ENCODE measurements around the gene PPP1R9B. TPM values are rescaled to one million over a fixed set of nuclear protein-coding genes. Genes with fewer than 3 reads are reported as not detected.

PPP1R9B gene
- total RNA-seq, 4 donors from 2014 or later = 23.3 to 38.1 (median 30.8) TPM

GRCh38 chr17:50151937-50152547 lies 1.6 kb upstream of the PPP1R9B start:
- peak; percentile 70 for ATAC-seq
- Histone ChIP-seq H3K36me3 (no peaks in the 10 kb centered on the region), H3K9me3 (no peaks in the 10 kb centered on the region), H3K4me1 (peaks cover 0 to 80% (median 40%) of the 10 kb centered on the region in 3 donors), H3K4me3 (peak overlapping the region; percentile 47 to 89), H3K27me3 (no peaks in the 10 kb centered on the region), H3K27ac (peak overlapping the region; percentile 66 to 97 (median 93))
- 0% methylated on average over 1 to 3 of the region's 12 CpGs for WGBS, 2 donors (ENCODE audit: low coverage in 1 of 2)
- TF ChIP-seq EP300 (IDR thresholded peaks at IDR 0.05) (no peak), POLR2A (IDR thresholded peaks at IDR 0.05) (no peak), POLR2AphosphoS5 (IDR thresholded peaks at IDR 0.05) (no peak), CTCF (IDR thresholded peaks at IDR 0.05) (no peak)

GRCh38 chr17:50151041-50151936 lies 812 bp upstream of the PPP1R9B start:
- peak overlapping the region; percentile 47 to 89 for H3K4me3 ChIP-seq
- H3K27me3 ChIP-seq = no peaks in the 10 kb centered on the region
- peak; percentile 7 for TF ChIP-seq POLR2AphosphoS5 (IDR thresholded peaks at IDR 0.05)
- peak in 3 of 4 experiments; percentile 72 to 84 (median 76) for TF ChIP-seq CTCF (IDR thresholded peaks at IDR 0.05)
- TF ChIP-seq EP300 (IDR thresholded peaks at IDR 0.05) = no peak
- peak; percentile 6 to 13 for TF ChIP-seq POLR2A (IDR thresholded peaks at IDR 0.05)
- WGBS, 2 donors (ENCODE audit: low coverage in 1 of 2) = 0 to 2% methylated on average over 7 to 13 of the region's 40 CpGs
- H3K36me3 ChIP-seq = no peaks in the 10 kb centered on the region
- H3K9me3 ChIP-seq = no peaks in the 10 kb centered on the region
- peak; percentile 80 for ATAC-seq
- H3K4me1 ChIP-seq = peaks cover 0 to 88% (median 48%) of the 10 kb centered on the region in 3 donors
- H3K27ac ChIP-seq = peak overlapping the region; percentile 66 to 97 (median 93)

GRCh38 chr17:50149417-50150353 lies 792 bp downstream of the PPP1R9B start:
- peak overlapping the region; percentile 47 to 89 for H3K4me3 ChIP-seq
- H3K27ac ChIP-seq = peak overlapping the region; percentile 59 to 97 (median 93)
- H3K4me1 ChIP-seq = peaks cover 0 to 89% (median 56%) of the 10 kb centered on the region in 3 donors
- no peaks in the 10 kb centered on the region for H3K27me3 ChIP-seq
- peak; percentile 7 for ATAC-seq
- 0% methylated on average over 2 of the region's 123 CpGs; no CpG with 5 or more reads in 1 of the 2 donors for WGBS, 2 donors (ENCODE audit: low coverage in 1 of 2)
- TF ChIP-seq POLR2A (IDR thresholded peaks at IDR 0.05) (peak; percentile 10 to 22), POLR2AphosphoS5 (IDR thresholded peaks at IDR 0.05) (no peak), EP300 (IDR thresholded peaks at IDR 0.05) (no peak), CTCF (IDR thresholded peaks at IDR 0.05) (peak in 3 of 4 experiments; percentile 25 to 41 (median 35))
- H3K36me3 ChIP-seq = peaks cover 0 to 9% of the 10 kb centered on the region in 2 donors
- no peaks in the 10 kb centered on the region for H3K9me3 ChIP-seq

- peaks cover 0 to 88% (median 50%) of the 10 kb centered on the region in 3 donors for H3K4me1 ChIP-seq
- no peak for ATAC-seq
- TF ChIP-seq EP300 (IDR thresholded peaks at IDR 0.05) (no peak), POLR2AphosphoS5 (IDR thresholded peaks at IDR 0.05) (no peak), POLR2A (IDR thresholded peaks at IDR 0.05) (no peak), CTCF (IDR thresholded peaks at IDR 0.05) (no peak)
- peak overlapping the region; percentile 48 to 97 (median 93) for H3K27ac ChIP-seq
- no peaks in the 10 kb centered on the region for H3K27me3 ChIP-seq
- no peaks in the 10 kb centered on the region for H3K9me3 ChIP-seq
- peak overlapping the region; percentile 47 to 89 for H3K4me3 ChIP-seq
- H3K36me3 ChIP-seq = peaks cover 0 to 15% of the 10 kb centered on the region in 2 donors
- 0% methylated on average over 5 of the region's 30 CpGs; no CpG with 5 or more reads in 1 of the 2 donors for WGBS, 2 donors (ENCODE audit: low coverage in 1 of 2)
Measured at GRCh38 chr17:50149091-50149416, 1.4 kb downstream of the PPP1R9B start.
